ENCODE results near the gene RELL2. TPM values are rescaled to one million over a fixed set of nuclear protein-coding genes. Genes with fewer than 3 reads are reported as not detected.

The RELL2 gene
- total RNA-seq, 4 donors from 2014 or later, result 2.3 to 5.4 (median 2.8) TPM

DNA sequence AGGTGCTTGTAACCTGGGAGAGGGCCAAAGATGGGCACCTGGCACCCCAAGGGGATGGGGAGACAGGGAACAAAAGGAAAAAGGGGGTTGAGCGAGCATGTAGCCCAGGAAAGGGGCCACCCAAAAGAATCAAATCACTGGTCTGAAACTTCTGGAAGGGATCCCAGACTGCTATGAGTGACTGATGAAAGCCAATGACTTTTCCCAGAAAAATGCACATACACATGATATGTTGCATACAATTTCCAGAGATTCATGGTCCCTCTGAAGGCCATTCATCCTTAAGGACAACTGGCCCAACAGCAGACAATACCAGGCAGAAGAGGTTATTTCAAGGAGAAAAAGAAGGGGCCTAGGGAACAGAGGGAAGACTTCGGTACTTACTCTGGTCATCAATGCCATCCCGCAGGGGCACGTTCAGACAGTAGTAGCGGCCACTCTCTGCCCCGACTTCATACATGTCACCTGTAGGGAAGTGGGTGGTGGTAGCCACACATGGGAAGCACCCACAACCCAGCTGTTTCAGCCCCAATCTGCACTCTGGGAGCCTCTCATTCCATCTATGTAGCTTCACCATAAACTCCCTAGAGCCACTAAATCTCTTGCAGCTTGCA lies 8.5 kb upstream of the RELL2 start:
- H3K27ac ChIP-seq, result no peak overlapping the region
- WGBS, 2 donors (ENCODE audit: low coverage in 1 of 2), result 87 to 89% methylated on average over 4 to 6 of the region's 6 CpGs
- no peak for TF ChIP-seq POLR2A (IDR thresholded peaks at IDR 0.05)
- no peak for TF ChIP-seq EP300 (IDR thresholded peaks at IDR 0.05)
- TF ChIP-seq POLR2AphosphoS5 (IDR thresholded peaks at IDR 0.05), result no peak
- no peak for TF ChIP-seq CTCF (IDR thresholded peaks at IDR 0.05)
- no peak overlapping the region for H3K4me3 ChIP-seq
- H3K27me3 ChIP-seq, result no peaks in the 10 kb centered on the region
- peaks cover 0 to 7% (median 0%) of the 10 kb centered on the region in 3 donors for H3K4me1 ChIP-seq
- H3K36me3 ChIP-seq, result peaks cover 0 to 82% of the 10 kb centered on the region in 2 donors
- no peak for ATAC-seq
- no peaks in the 10 kb centered on the region for H3K9me3 ChIP-seq

GRCh38 chr5:141630570-141631140 lies 6.1 kb upstream of the RELL2 start:
- ATAC-seq, result no peak
- no peaks in the 10 kb centered on the region for H3K9me3 ChIP-seq
- H3K27ac ChIP-seq, result no peak overlapping the region
- H3K36me3 ChIP-seq, result peaks cover 0 to 69% of the 10 kb centered on the region in 2 donors
- H3K4me3 ChIP-seq, result no peak overlapping the region
- TF ChIP-seq EP300 (IDR thresholded peaks at IDR 0.05), result no peak
- TF ChIP-seq POLR2A (IDR thresholded peaks at IDR 0.05), result no peak
- no peak for TF ChIP-seq POLR2AphosphoS5 (IDR thresholded peaks at IDR 0.05)
- TF ChIP-seq CTCF (IDR thresholded peaks at IDR 0.05), result no peak
- WGBS, 2 donors (ENCODE audit: low coverage in 1 of 2), result 92 to 95% methylated on average over 4 to 5 of the region's 5 CpGs
- no peaks in the 10 kb centered on the region for H3K27me3 ChIP-seq
- H3K4me1 ChIP-seq, result peaks cover 0 to 30% (median 13%) of the 10 kb centered on the region in 3 donors

DNA sequence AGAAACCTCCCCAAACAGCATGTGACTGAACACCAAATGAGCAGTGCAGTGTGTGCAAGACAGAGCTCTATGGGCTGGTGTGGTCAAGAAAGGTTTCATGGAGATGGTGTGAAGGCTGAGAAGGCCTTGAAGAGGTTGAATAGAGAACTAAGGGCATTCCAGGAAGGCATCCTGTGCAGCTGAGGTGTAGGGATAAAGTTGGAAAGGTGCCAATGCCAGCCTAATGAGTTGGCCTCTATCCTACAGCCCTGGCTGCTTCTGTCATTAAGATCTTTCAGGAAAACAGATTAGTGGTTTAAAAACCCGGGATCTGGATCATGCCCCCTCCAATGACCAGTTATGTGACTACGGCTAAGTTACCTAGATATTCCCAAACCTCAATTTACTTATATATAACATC lies 4.1 kb upstream of the RELL2 start:
- Histone ChIP-seq H3K27me3 (peaks cover 3% of the 10 kb centered on the region), H3K9me3 (no peaks in the 10 kb centered on the region), H3K4me3 (no peak overlapping the region), H3K4me1 (peaks cover 0 to 41% (median 21%) of the 10 kb centered on the region in 3 donors), H3K27ac (no peak overlapping the region), H3K36me3 (peaks cover 0 to 49% of the 10 kb centered on the region in 2 donors)
- TF ChIP-seq CTCF (IDR thresholded peaks at IDR 0.05) (no peak), POLR2A (IDR thresholded peaks at IDR 0.05) (no peak), EP300 (IDR thresholded peaks at IDR 0.05) (no peak), POLR2AphosphoS5 (IDR thresholded peaks at IDR 0.05) (no peak)
- WGBS, 2 donors (ENCODE audit: low coverage in 1 of 2), result 94 to 100% methylated on average over 1 to 2 of the region's 2 CpGs
- ATAC-seq, result no peak

GRCh38 chr5:141633871-141634561 lies 2.8 kb upstream of the RELL2 start:
- ATAC-seq, result no peak
- H3K36me3 ChIP-seq, result peaks cover 0 to 35% of the 10 kb centered on the region in 2 donors
- peaks cover 11% of the 10 kb centered on the region for H3K27me3 ChIP-seq
- TF ChIP-seq CTCF (IDR thresholded peaks at IDR 0.05), result no peak
- no peak for TF ChIP-seq POLR2AphosphoS5 (IDR thresholded peaks at IDR 0.05)
- TF ChIP-seq EP300 (IDR thresholded peaks at IDR 0.05), result no peak
- WGBS, 2 donors (ENCODE audit: low coverage in 1 of 2), result 74 to 80% methylated on average over 4 to 5 of the region's 5 CpGs
- no peak overlapping the region for H3K4me3 ChIP-seq
- no peaks in the 10 kb centered on the region for H3K9me3 ChIP-seq
- H3K4me1 ChIP-seq, result peaks cover 0 to 48% (median 24%) of the 10 kb centered on the region in 3 donors
- H3K27ac ChIP-seq, result no peak overlapping the region
